ENCODE results near the gene SSR3. TPM values are rescaled to one million over a fixed set of nuclear protein-coding genes. Genes with fewer than 3 reads are reported as not detected.

The SSR3 gene
- total and polyA plus RNA-seq, 9 of the 15 experiments (the other 6 are each of a cell fraction or from before 2014, with no cell fraction given) = 104 to 464 (median 307) TPM

- TF ChIP-seq ZNF609 (CRISPR knock-in tag; IDR thresholded peaks at IDR 0.05; ENCODE audit: borderline replicate concordance) (no peak), HBP1 (CRISPR knock-in tag; IDR thresholded peaks at IDR 0.05) (no peak), CTBP1 (IDR thresholded peaks at IDR 0.05; ENCODE audit: borderline replicate concordance) (peak; percentile 86), ZSCAN29 (IDR thresholded peaks at IDR 0.05) (no peak), SAP30 (IDR thresholded peaks at IDR 0.05; ENCODE audit: borderline replicate concordance, insufficient read depth, low read depth, low read length, poor library complexity, severe bottlenecking) (no peak), BRCA1 (IDR thresholded peaks at IDR 0.05) (no peak), BRCA1 (CRISPR knock-in tag; IDR thresholded peaks at IDR 0.05) (no peak), ZBTB9 (CRISPR knock-in tag; IDR thresholded peaks at IDR 0.05) (no peak), RBM22 (IDR thresholded peaks at IDR 0.05; ENCODE audit: low read depth, low read length, poor library complexity, severe bottlenecking) (no peak), ZNF232 (CRISPR knock-in tag; IDR thresholded peaks at IDR 0.05) (no peak), MAX (CRISPR knock-in tag; IDR thresholded peaks at IDR 0.05) (no peak), ZNF124 (CRISPR knock-in tag; IDR thresholded peaks at IDR 0.05) (no peak), ZNF347 (CRISPR knock-in tag; IDR thresholded peaks at IDR 0.05; ENCODE audit: low read depth) (no peak), HLTF (IDR thresholded peaks at IDR 0.05) (no peak), CREBBP (IDR thresholded peaks at IDR 0.05; ENCODE audit: low read depth, low read length) (no peak), ELF4 (CRISPR knock-in tag; IDR thresholded peaks at IDR 0.05) (0 out of 2 replicates have a peak, but pooled peaks have one; percentile 24), ZNF507 (tag; conservative IDR thresholded peaks at IDR 0.05) (no peak), ZNF561 (CRISPR knock-in tag; conservative IDR thresholded peaks at IDR 0.05) (no peak), BACH1 (tag; IDR thresholded peaks at IDR 0.05) (no peak), NBN (IDR thresholded peaks at IDR 0.05; ENCODE audit: low read depth) (0 out of 2 replicates have a peak, but pooled peaks have one; percentile 34), TCF3 (CRISPR knock-in tag; IDR thresholded peaks at IDR 0.05) (0 out of 2 replicates have a peak, but pooled peaks have one; percentile 36), SAFB2 (IDR thresholded peaks at IDR 0.05; ENCODE audit: borderline replicate concordance, low read depth, low read length, severe bottlenecking) (no peak), FIP1L1 (IDR thresholded peaks at IDR 0.05; ENCODE audit: low read depth, low read length, poor library complexity, severe bottlenecking) (no peak)
Measured at GRCh38 chr3:156579427-156579851, 24.5 kb upstream of the SSR3 start (continued).
